ENCODE measurements around the gene ANGEL1. TPM values are rescaled to one million over a fixed set of nuclear protein-coding genes. Genes with fewer than 3 reads are reported as not detected.

Gene ANGEL1
- total and polyA plus RNA-seq, 2 experiments from 2014 or later: 11.0 to 15.3 TPM

DNA sequence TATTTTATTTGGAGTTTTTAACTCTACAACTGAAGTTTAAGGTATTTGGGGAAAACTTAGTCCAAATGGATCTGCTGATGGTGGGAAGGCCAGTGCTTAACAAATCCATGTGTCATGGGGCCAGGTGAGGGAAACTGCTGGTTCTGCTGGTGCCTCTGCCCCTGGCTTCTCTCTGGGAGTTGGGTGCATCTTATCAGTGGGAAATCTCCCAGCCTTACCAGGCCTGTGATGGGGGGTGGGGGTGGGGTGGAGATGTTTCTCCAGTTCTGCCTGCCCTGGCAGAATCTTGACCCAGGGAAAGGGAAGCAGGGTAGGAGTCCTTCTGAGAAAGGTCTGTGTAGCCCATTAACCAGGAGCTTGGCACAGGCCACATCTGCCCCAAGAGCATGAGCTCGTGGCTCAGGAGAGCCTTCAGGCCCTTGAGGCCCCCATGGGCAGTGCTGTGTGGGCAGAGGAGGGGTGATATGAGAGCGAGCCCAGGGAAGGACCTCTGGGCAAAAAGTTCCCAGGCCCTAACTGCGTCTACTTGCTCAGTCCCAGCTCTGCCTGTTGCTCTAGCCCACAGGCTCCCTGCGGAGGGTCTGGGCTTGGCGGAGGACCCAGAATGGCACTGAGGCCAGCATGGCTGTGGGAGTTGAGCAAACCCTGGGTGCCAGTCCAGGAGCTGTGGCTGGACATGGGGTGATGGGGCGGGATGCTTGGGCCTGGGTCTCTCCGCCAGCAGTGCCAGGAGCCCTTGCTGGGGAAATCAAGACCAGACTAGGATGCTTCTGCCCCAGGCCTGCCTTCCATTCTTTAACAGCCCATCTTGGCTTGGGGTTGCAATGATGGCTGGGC, 33.2 kb downstream of the ANGEL1 start:
- no peak overlapping the region for H3K4me3 ChIP-seq
- 94% methylated on average over 7 of the region's 7 CpGs for WGBS (ENCODE audit: low lambda C conversion rate, missing lambda C conversion rate)
- H3K36me3 ChIP-seq (replicated peaks; ENCODE audit: insufficient read depth, low read depth): no peaks in the 10 kb centered on the region
- no peak overlapping the region for H3K4me2 ChIP-seq
- H3K27ac ChIP-seq: no peak overlapping the region
- no peaks in the 10 kb centered on the region for H4K20me1 ChIP-seq (ENCODE audit: insufficient read depth, poor library complexity, severe bottlenecking)
- H3K9me3 ChIP-seq (ENCODE audit: low read depth): no peaks in the 10 kb centered on the region
- H2AFZ ChIP-seq: no peak overlapping the region
- H3K4me1 ChIP-seq (ENCODE audit: insufficient read depth): no peaks in the 10 kb centered on the region
- H3K27me3 ChIP-seq: no peaks in the 10 kb centered on the region
- H3K79me2 ChIP-seq: no peaks in the 10 kb centered on the region
- no peak for DNase-seq (ENCODE audit: low spot score)
- no peak for TF ChIP-seq EZH2 (IDR thresholded peaks at IDR 0.05; ENCODE audit: borderline replicate concordance)
- TF ChIP-seq, protein P1, sequence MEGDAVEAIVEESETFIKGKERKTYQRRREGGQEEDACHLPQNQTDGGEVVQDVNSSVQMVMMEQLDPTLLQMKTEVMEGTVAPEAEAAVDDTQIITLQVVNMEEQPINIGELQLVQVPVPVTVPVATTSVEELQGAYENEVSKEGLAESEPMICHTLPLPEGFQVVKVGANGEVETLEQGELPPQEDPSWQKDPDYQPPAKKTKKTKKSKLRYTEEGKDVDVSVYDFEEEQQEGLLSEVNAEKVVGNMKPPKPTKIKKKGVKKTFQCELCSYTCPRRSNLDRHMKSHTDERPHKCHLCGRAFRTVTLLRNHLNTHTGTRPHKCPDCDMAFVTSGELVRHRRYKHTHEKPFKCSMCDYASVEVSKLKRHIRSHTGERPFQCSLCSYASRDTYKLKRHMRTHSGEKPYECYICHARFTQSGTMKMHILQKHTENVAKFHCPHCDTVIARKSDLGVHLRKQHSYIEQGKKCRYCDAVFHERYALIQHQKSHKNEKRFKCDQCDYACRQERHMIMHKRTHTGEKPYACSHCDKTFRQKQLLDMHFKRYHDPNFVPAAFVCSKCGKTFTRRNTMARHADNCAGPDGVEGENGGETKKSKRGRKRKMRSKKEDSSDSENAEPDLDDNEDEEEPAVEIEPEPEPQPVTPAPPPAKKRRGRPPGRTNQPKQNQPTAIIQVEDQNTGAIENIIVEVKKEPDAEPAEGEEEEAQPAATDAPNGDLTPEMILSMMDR (IDR thresholded peaks at IDR 0.05; ENCODE audit: poor library complexity): no peak
- TF ChIP-seq EZH2phosphoT487 (IDR thresholded peaks at IDR 0.05; ENCODE audit: low read depth, severe bottlenecking, unreplicated experiment): no peak
- no peaks in the 10 kb centered on the region for H3K9me2 ChIP-seq (replicated peaks; ENCODE audit: insufficient read depth)

DNA sequence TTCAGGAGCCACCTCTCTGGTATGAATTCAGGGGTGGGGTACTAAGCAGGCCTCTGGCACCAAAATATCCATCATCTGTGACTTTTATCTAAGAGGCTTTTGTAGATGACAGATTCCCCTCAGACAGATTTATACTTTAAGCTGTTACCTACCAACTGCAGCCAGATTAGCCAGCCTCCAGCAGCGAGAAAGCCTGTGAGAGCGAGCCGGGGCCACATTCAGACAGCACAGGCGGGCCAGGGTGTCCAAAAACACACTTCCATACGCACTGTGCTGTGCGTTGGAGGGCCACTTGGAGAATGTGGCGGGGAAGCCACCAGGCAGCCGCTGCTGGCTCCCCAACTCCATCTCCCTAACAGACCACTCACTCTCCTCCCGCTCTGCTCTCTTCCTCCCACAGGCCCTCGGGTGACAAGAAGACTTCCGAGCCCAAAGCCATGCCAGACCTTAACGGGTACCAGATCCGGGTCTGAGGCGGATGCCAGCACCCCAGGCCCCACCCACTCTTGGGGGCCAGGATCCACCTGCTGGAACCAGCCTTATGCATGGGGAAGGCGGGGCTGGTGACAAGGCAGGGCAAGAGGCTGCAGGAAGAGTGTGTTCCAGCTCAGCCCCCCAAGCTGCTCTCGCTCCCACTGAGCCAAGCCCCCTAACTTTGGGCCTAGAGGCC, 34.0 kb downstream of the ANGEL1 start:
- Histone ChIP-seq H3K4me1 (ENCODE audit: insufficient read depth) (peaks cover 3% of the 10 kb centered on the region), H3K4me3 (no peak overlapping the region), H3K9me2 (replicated peaks; ENCODE audit: insufficient read depth) (no peaks in the 10 kb centered on the region), H3K27me3 (no peaks in the 10 kb centered on the region), H3K36me3 (replicated peaks; ENCODE audit: insufficient read depth, low read depth) (no peaks in the 10 kb centered on the region), H3K9me3 (ENCODE audit: low read depth) (no peaks in the 10 kb centered on the region), H4K20me1 (ENCODE audit: insufficient read depth, poor library complexity, severe bottlenecking) (no peaks in the 10 kb centered on the region), H3K27ac (no peak overlapping the region), H3K79me2 (no peaks in the 10 kb centered on the region), H2AFZ (no peak overlapping the region), H3K4me2 (no peak overlapping the region)
- TF ChIP-seq, protein P1 (IDR thresholded peaks at IDR 0.05; ENCODE audit: poor library complexity): no peak
- TF ChIP-seq EZH2phosphoT487 (IDR thresholded peaks at IDR 0.05; ENCODE audit: low read depth, severe bottlenecking, unreplicated experiment) (no peak), EZH2 (IDR thresholded peaks at IDR 0.05; ENCODE audit: borderline replicate concordance) (no peak)
- WGBS (ENCODE audit: low lambda C conversion rate, missing lambda C conversion rate): 93% methylated on average over 16 of the region's 16 CpGs
- no peak for DNase-seq (ENCODE audit: low spot score)

DNA sequence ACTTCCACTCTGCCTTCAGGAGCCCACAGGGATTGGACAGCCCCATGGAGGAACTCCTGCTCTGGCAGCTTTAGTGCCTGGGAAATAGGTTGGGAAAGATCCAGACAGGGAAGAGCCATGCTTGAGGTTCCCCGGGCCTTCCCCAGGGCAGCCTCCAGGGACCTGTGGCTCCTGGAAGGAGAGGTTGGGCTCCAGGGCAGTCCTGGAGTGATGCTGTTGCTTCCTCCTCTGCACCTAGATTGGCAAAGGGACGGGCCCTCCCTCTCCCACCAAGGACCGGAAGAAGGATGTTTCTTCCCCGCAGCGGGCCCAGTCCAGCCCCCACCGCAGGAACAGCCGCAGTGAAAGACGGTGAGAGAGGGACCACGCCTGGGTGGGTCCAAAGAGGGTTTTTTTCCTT, 35.0 kb downstream of the ANGEL1 start:
- H3K4me1 ChIP-seq (ENCODE audit: insufficient read depth): peaks cover 10% of the 10 kb centered on the region
- WGBS (ENCODE audit: low lambda C conversion rate, missing lambda C conversion rate): 92% methylated on average over 9 of the region's 9 CpGs
- no peaks in the 10 kb centered on the region for H3K79me2 ChIP-seq
- H3K4me3 ChIP-seq: no peak overlapping the region
- no peak overlapping the region for H3K4me2 ChIP-seq
- no peaks in the 10 kb centered on the region for H3K27me3 ChIP-seq
- no peaks in the 10 kb centered on the region for H3K9me3 ChIP-seq (ENCODE audit: low read depth)
- TF ChIP-seq, protein P1 (IDR thresholded peaks at IDR 0.05; ENCODE audit: poor library complexity): no peak
- TF ChIP-seq EZH2 (IDR thresholded peaks at IDR 0.05; ENCODE audit: borderline replicate concordance) (no peak), EZH2phosphoT487 (IDR thresholded peaks at IDR 0.05; ENCODE audit: low read depth, severe bottlenecking, unreplicated experiment) (no peak)
- H3K9me2 ChIP-seq (replicated peaks; ENCODE audit: insufficient read depth): no peaks in the 10 kb centered on the region
- H3K27ac ChIP-seq: no peak overlapping the region
- no peaks in the 10 kb centered on the region for H3K36me3 ChIP-seq (replicated peaks; ENCODE audit: insufficient read depth, low read depth)
- H4K20me1 ChIP-seq (ENCODE audit: insufficient read depth, poor library complexity, severe bottlenecking): no peaks in the 10 kb centered on the region
- H2AFZ ChIP-seq: no peak overlapping the region
- DNase-seq (ENCODE audit: low spot score): no peak
